Forelimb muscle (tissue), 1 donor: Measurements from ENCODE around the gene PRG2. TPM values are rescaled to one million over a fixed set of nuclear protein-coding genes. Genes with fewer than 3 reads are reported as not detected.

Source experiments
- DNase-seq: peaks from one replicate; pipeline ENCODE4 v3.0.0-alpha.2; 2013; ENCODE audit warnings: low read depth
- polyA plus RNA-seq: library from polyadenylated mRNA; unstranded; fragments of 120-200 nt; gene quantifications from one replicate; pipeline ENCODE4 v1.2.1, GENCODE V29; 2013; ENCODE audit not compliant: insufficient read length

PRG2 gene
- polyA plus RNA-seq, 1 donor: 1.6 TPM

- no peak for DNase-seq
Observed at GRCh38 chr11:57396744-57397143, 6.3 kb upstream of the PRG2 start.

- DNase-seq: no peak
Observed at GRCh38 chr11:57395905-57396623, 5.6 kb upstream of the PRG2 start.

- no peak for DNase-seq
Observed at GRCh38 chr11:57394203-57394965, 3.9 kb upstream of the PRG2 start.

- DNase-seq: no peak
Observed at GRCh38 chr11:57392763-57393105, 2.3 kb upstream of the PRG2 start.

- no peak for DNase-seq
Observed at GRCh38 chr11:57392066-57392762, 1.8 kb upstream of the PRG2 start.

GRCh38 chr11:57391539-57391938, 1.1 kb upstream of the PRG2 start:
- no peak for DNase-seq

GRCh38 chr11:57391111-57391510, 661 bp upstream of the PRG2 start:
- no peak for DNase-seq

GRCh38 chr11:57387289-57388030, 3.0 kb downstream of the PRG2 start:
- no peak for DNase-seq

GRCh38 chr11:57386178-57386940, 4.1 kb downstream of the PRG2 start:
- DNase-seq: no peak

GRCh38 chr11:57380975-57381374, 9.5 kb downstream of the PRG2 start, which contains the start of gene PRG3:
Gene PRG3 (minus strand): TSS chr11:57381150. CDS start chr11:57380708, 442 bp downstream.
- DNase-seq: no peak

- DNase-seq: no peak
Observed at GRCh38 chr11:57379732-57380131, 10.7 kb downstream of the PRG2 start.

- DNase-seq: no peak
Observed at GRCh38 chr11:57378186-57378585, 12.3 kb downstream of the PRG2 start.

GRCh38 chr11:57377107-57377506, 13.3 kb downstream of the PRG2 start:
- DNase-seq: no peak

- no peak for DNase-seq
Observed at GRCh38 chr11:57376095-57377090, 14.1 kb downstream of the PRG2 start.

- no peak for DNase-seq
Observed at GRCh38 chr11:57375490-57375889, 15.0 kb downstream of the PRG2 start.

- no peak for DNase-seq
Observed at GRCh38 chr11:57374966-57375365, 15.5 kb downstream of the PRG2 start.

- DNase-seq: no peak
Observed at GRCh38 chr11:57373146-57373545, 17.3 kb downstream of the PRG2 start.

GRCh38 chr11:57370941-57371340, 19.5 kb downstream of the PRG2 start:
- DNase-seq: no peak

- no peak for DNase-seq
Observed at GRCh38 chr11:57370251-57370650, 20.2 kb downstream of the PRG2 start.

GRCh38 chr11:57368845-57369232, 21.6 kb downstream of the PRG2 start:
- DNase-seq: no peak
